ENCODE results near the gene LRRTM4. TPM values are rescaled to one million over a fixed set of nuclear protein-coding genes. Genes with fewer than 3 reads are reported as not detected.

LRRTM4 gene
- total and polyA plus RNA-seq, 2 experiments from 2014 or later: 4.5 to 15.4 TPM

DNA sequence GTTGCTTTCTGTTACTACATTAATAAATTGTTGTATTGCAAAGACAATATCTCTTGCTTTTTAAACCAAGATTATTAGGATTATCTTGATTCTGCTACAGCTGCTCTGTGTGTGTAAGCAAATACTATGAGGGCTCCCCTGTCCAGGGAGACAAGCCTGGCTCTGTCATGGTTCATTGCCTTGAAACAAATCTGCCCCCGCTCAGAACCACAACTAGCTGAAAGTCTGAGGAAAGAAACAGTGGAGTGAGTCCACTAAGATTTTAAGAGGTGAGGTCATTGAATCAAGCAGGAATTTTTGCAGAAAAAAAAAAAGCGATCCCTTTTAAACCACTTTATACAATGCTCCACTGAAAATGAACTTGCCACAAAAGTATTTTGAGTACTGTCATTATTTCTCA is 30.8 kb upstream of the LRRTM4 start (continued):
- TF ChIP-seq STAT1 (IDR thresholded peaks at IDR 0.05; ENCODE audit: unreplicated experiment) (no peak), POLR2AphosphoS5 (IDR thresholded peaks at IDR 0.05; ENCODE audit: low read depth) (no peak), NANOG (IDR thresholded peaks at IDR 0.05; ENCODE audit: borderline replicate concordance) (no peak), JUNB (IDR thresholded peaks at IDR 0.05; ENCODE audit: unreplicated experiment) (no peak), EZH2 (IDR thresholded peaks at IDR 0.05; ENCODE audit: low read depth, unreplicated experiment) (no peak), ZNF331 (CRISPR knock-in tag; IDR thresholded peaks at IDR 0.05; ENCODE audit: low read depth) (no peak), ZNF114 (CRISPR knock-in tag; IDR thresholded peaks at IDR 0.05) (no peak)
- TF ChIP-seq, protein P1, sequence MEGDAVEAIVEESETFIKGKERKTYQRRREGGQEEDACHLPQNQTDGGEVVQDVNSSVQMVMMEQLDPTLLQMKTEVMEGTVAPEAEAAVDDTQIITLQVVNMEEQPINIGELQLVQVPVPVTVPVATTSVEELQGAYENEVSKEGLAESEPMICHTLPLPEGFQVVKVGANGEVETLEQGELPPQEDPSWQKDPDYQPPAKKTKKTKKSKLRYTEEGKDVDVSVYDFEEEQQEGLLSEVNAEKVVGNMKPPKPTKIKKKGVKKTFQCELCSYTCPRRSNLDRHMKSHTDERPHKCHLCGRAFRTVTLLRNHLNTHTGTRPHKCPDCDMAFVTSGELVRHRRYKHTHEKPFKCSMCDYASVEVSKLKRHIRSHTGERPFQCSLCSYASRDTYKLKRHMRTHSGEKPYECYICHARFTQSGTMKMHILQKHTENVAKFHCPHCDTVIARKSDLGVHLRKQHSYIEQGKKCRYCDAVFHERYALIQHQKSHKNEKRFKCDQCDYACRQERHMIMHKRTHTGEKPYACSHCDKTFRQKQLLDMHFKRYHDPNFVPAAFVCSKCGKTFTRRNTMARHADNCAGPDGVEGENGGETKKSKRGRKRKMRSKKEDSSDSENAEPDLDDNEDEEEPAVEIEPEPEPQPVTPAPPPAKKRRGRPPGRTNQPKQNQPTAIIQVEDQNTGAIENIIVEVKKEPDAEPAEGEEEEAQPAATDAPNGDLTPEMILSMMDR (conservative IDR thresholded peaks at IDR 0.05; ENCODE audit: low read depth in 2 of 2): no peak
- TF ChIP-seq, protein P2, sequence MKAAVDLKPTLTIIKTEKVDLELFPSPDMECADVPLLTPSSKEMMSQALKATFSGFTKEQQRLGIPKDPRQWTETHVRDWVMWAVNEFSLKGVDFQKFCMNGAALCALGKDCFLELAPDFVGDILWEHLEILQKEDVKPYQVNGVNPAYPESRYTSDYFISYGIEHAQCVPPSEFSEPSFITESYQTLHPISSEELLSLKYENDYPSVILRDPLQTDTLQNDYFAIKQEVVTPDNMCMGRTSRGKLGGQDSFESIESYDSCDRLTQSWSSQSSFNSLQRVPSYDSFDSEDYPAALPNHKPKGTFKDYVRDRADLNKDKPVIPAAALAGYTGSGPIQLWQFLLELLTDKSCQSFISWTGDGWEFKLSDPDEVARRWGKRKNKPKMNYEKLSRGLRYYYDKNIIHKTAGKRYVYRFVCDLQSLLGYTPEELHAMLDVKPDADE (IDR thresholded peaks at IDR 0.05): no peak
- TF ChIP-seq, protein P3, sequence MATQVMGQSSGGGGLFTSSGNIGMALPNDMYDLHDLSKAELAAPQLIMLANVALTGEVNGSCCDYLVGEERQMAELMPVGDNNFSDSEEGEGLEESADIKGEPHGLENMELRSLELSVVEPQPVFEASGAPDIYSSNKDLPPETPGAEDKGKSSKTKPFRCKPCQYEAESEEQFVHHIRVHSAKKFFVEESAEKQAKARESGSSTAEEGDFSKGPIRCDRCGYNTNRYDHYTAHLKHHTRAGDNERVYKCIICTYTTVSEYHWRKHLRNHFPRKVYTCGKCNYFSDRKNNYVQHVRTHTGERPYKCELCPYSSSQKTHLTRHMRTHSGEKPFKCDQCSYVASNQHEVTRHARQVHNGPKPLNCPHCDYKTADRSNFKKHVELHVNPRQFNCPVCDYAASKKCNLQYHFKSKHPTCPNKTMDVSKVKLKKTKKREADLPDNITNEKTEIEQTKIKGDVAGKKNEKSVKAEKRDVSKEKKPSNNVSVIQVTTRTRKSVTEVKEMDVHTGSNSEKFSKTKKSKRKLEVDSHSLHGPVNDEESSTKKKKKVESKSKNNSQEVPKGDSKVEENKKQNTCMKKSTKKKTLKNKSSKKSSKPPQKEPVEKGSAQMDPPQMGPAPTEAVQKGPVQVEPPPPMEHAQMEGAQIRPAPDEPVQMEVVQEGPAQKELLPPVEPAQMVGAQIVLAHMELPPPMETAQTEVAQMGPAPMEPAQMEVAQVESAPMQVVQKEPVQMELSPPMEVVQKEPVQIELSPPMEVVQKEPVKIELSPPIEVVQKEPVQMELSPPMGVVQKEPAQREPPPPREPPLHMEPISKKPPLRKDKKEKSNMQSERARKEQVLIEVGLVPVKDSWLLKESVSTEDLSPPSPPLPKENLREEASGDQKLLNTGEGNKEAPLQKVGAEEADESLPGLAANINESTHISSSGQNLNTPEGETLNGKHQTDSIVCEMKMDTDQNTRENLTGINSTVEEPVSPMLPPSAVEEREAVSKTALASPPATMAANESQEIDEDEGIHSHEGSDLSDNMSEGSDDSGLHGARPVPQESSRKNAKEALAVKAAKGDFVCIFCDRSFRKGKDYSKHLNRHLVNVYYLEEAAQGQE (IDR thresholded peaks at IDR 0.05; ENCODE audit: unreplicated experiment): no peak

DNA sequence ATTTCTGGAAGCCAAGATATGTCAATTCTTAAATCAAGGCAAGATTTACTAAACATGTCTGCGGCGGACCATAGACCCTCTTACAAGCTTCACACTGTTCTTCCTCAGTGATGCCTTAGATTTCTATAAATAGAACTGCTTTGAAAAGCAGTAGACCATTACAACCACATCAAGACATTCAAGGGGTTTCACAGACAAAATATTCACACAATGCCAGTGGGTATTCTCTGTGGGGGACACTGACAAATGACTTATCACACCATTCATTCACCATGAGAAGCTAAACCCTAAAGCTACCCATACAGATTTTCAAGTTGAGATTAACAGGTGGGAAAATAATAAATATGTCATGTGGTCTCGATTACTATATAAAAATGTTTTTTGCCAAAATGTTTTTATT is 15.9 kb upstream of the LRRTM4 start:
- H3K4me1 Mint-ChIP-seq: no peaks in the 10 kb centered on the region
- H3K36me3 Mint-ChIP-seq (ENCODE audit: low read depth): peaks cover 12% of the 10 kb centered on the region; the same call in 2 of the 3 replicates
- H3K79me2 ChIP-seq (replicated peaks; ENCODE audit: insufficient read depth): no peaks in the 10 kb centered on the region
- no peak overlapping the region for H3K4me3 ChIP-seq
- no peaks in the 10 kb centered on the region; the same call in 1 of the 2 replicates for H3K9me2 ChIP-seq (ENCODE audit: insufficient read depth)
- no peaks in the 10 kb centered on the region for H3K36me3 ChIP-seq (ENCODE audit: insufficient read depth)
- no peak overlapping the region for H3K27ac ChIP-seq (ENCODE audit: low read depth)
- H2AFZ ChIP-seq: no peak overlapping the region
- no peak overlapping the region for H3K4me3 Mint-ChIP-seq
- no peaks in the 10 kb centered on the region for H4K20me1 ChIP-seq (replicated peaks; ENCODE audit: insufficient read depth)
- H3K4me2 ChIP-seq: no peak overlapping the region
- H3K27me3 Mint-ChIP-seq (ENCODE audit: insufficient read depth, low read depth, poor library complexity): no peaks in the 10 kb centered on the region
- ATAC-seq (no peak), DNase-seq (ENCODE audit: low spot score) (no peak)
- no peak overlapping the region for H3K27ac Mint-ChIP-seq
- H3F3A ChIP-seq (replicated peaks; ENCODE audit: low read depth): no peaks in the 10 kb centered on the region
- no peaks in the 10 kb centered on the region for H3K4me1 ChIP-seq (ENCODE audit: insufficient read depth)
- no peaks in the 10 kb centered on the region for H3K27me3 ChIP-seq (ENCODE audit: insufficient read depth)
- H3K9me3 Mint-ChIP-seq: peaks cover 11% of the 10 kb centered on the region; the same call in 2 of the 3 replicates
- TF ChIP-seq STAT1 (IDR thresholded peaks at IDR 0.05; ENCODE audit: unreplicated experiment) (no peak), ZNF114 (CRISPR knock-in tag; IDR thresholded peaks at IDR 0.05) (no peak), EZH2phosphoT487 (IDR thresholded peaks at IDR 0.05; ENCODE audit: unreplicated experiment) (no peak), NANOG (IDR thresholded peaks at IDR 0.05; ENCODE audit: borderline replicate concordance) (no peak), ZNF331 (CRISPR knock-in tag; IDR thresholded peaks at IDR 0.05; ENCODE audit: low read depth) (no peak)
- TF ChIP-seq, protein P4, sequence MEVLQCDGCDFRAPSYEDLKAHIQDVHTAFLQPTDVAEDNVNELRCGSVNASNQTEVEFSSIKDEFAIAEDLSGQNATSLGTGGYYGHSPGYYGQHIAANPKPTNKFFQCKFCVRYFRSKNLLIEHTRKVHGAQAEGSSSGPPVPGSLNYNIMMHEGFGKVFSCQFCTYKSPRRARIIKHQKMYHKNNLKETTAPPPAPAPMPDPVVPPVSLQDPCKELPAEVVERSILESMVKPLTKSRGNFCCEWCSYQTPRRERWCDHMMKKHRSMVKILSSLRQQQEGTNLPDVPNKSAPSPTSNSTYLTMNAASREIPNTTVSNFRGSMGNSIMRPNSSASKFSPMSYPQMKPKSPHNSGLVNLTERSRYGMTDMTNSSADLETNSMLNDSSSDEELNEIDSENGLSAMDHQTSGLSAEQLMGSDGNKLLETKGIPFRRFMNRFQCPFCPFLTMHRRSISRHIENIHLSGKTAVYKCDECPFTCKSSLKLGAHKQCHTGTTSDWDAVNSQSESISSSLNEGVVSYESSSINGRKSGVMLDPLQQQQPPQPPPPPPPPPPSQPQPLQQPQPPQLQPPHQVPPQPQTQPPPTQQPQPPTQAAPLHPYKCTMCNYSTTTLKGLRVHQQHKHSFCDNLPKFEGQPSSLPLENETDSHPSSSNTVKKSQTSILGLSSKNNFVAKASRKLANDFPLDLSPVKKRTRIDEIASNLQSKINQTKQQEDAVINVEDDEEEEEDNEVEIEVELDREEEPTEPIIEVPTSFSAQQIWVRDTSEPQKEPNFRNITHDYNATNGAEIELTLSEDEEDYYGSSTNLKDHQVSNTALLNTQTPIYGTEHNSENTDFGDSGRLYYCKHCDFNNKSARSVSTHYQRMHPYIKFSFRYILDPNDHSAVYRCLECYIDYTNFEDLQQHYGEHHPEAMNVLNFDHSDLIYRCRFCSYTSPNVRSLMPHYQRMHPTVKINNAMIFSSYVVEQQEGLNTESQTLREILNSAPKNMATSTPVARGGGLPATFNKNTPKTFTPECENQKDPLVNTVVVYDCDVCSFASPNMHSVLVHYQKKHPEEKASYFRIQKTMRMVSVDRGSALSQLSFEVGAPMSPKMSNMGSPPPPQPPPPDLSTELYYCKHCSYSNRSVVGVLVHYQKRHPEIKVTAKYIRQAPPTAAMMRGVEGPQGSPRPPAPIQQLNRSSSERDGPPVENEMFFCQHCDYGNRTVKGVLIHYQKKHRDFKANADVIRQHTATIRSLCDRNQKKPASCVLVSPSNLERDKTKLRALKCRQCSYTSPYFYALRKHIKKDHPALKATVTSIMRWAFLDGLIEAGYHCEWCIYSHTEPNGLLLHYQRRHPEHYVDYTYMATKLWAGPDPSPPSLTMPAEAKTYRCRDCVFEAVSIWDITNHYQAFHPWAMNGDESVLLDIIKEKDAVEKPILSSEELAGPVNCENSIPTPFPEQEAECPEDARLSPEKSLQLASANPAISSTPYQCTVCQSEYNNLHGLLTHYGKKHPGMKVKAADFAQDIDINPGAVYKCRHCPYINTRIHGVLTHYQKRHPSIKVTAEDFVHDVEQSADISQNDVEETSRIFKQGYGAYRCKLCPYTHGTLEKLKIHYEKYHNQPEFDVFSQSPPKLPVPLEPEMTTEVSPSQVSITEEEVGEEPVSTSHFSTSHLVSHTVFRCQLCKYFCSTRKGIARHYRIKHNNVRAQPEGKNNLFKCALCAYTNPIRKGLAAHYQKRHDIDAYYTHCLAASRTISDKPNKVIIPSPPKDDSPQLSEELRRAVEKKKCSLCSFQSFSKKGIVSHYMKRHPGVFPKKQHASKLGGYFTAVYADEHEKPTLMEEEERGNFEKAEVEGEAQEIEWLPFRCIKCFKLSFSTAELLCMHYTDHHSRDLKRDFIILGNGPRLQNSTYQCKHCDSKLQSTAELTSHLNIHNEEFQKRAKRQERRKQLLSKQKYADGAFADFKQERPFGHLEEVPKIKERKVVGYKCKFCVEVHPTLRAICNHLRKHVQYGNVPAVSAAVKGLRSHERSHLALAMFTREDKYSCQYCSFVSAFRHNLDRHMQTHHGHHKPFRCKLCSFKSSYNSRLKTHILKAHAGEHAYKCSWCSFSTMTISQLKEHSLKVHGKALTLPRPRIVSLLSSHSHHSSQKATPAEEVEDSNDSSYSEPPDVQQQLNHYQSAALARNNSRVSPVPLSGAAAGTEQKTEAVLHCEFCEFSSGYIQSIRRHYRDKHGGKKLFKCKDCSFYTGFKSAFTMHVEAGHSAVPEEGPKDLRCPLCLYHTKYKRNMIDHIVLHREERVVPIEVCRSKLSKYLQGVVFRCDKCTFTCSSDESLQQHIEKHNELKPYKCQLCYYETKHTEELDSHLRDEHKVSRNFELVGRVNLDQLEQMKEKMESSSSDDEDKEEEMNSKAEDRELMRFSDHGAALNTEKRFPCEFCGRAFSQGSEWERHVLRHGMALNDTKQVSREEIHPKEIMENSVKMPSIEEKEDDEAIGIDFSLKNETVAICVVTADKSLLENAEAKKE (CRISPR knock-in tag; IDR thresholded peaks at IDR 0.05): no peak
